ENCODE measurements around the gene TTBK1.

- TF ChIP-seq CTCF (IDR thresholded peaks at IDR 0.05) (no peak), POLR2A (IDR thresholded peaks at IDR 0.05) (no peak), EP300 (IDR thresholded peaks at IDR 0.05) (no peak)
These were observed 67.3 kb downstream of the TTBK1 start for GRCh38 chr6:43310624-43311023.
